SW 1271 (cell line): Measurements from ENCODE around the gene DPP9.

Source experiments
- DNase-seq, 2 experiments: peaks; one replicate each; lab custom pipeline; 2025; lab: John Stamatoyannopoulos, UW

The DPP9 gene

DNA sequence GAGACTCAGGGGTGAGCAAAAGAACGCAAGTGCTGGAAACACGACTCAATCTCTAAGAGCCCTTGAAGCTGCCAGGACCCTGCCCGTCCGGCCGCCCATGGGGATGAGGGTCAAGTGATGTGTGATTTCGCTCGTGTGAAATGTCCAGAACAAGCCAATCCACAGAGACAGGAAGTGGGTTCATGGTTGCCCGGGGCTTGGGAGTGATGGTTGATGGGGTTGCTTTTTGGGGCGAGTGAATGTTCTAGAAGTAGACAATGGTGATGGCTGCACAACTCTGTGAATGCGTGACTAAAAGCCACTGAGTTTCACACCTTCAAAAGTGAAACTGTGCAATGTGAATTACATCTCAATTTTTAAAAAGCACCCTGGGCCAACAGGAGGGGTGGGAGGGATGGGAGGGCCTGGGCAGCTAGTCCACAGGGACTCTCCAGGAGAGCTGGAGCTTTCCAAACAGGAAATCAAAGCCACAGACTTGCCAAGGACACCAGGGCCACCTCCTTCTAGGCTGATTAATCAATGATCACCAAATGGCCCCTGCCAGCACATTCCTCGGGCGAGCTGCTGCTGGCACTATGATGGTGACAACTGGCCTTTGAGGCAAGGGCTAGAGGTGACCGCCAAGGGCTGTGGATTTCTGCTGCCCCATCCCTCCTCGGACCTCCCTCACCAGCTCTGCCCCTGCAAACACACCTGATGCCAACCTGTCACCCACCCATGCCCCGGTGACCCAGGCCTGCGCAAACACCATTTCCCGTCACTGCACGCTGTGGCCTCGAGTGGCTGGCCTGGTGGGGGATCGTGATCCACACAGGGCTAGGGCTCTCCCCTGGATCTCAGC is 14.0 kb downstream of the DPP9 start:
- DNase-seq: no peak

DNA sequence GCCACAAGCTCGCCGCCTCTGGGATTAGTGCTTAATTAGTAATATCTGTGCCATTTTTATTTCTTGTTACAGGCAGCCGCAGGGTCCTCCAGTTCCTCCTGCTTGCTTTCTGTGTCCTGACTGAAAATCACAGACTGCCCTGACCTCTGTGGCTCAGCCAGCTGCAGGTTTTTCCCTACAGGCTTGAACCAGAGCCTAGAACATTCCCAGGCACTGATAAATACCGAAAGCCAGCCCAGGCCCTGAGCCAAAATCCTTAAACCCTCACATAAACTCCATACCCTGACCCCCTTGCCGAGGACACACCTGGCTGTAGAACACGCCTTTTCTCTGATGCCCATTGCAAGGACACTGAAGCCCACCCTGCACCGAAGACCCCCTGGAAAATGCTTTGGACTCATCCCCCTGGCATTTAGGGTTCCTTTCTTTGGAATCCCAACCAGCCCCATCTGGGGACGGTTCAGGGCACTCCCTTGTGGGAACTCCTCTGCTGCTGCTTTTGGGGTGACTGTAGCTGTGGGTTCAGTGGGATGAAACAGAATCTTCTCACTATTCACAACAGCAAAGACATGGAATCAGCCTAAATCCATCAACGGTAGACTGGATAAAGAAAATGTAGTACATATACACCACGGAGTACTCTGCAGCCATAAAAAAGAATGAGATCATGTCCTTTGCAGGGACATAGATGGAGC is 15.5 kb downstream of the DPP9 start:
- no peak for DNase-seq

DNA sequence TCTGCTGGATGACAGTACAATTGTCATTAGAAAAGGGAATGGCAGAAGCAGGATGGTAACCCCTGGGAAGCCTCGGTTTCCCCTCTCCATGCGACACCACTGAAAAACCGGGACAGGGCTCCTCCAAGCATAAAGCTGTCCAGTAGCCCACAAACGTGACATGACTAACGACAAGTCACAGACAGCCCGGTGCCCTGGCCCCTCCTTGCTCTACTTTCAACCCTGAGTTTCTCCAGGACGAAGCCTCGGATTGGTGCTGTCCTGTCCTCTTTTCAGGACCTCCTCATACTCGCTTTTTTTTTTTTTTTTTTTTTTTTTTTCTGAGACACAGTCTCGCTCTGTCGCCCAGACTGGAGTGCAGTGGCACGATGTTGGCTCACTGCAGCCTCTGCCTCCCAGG is 16.3 kb downstream of the DPP9 start:
- no peak for DNase-seq

DNA sequence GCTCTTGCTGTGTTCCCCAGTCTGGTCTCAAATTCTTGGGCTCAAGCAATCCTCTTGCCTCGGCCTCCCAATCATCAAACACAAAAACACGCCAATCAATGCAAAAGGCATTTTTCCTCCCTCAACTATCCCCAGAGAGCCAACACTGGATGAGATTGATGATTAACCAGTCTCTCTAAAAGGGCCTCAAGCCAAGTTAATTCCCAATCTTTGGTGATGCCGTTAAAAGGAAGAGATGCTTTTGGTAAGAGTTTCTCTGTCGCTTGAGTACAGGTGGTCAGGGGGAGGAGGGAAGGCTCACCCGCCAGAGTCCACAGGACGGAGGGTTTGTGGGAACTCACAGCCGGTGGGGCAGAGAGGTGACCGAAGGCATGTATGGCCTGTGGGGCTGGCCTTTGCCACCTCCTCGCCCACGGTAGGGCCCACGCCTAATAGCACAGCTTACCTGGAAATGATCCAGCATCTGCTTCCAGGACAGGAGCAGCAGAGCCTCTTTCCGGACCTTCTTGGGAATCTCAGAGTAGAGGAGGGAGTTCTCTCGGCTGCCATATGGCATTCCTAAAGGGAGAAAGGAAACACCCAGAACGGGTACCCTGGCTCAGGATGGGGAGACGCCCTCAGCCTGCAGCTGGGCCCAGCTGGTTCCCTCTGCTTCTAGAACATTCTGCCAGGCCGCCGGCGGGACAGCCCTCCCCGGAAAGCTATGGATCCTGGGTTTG is 18.1 kb downstream of the DPP9 start:
- no peak for DNase-seq

DNA sequence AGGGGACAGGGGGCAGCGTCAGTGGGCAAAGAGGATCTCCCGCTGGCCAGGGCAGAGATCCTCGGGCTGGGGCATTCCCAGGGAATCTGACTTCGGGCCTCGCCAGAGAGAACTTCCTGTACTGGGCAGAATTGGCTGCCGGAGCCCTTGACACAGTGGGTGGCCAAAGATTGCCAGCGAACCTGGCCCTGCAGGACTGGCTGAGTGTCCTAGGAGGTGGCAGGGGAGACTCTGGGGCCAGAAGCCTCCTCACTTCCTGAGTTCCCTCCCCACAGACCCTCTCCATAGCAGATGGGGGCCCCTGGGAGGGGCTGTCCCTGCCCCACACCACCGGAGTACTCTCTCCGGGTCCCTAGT is 19.3 kb downstream of the DPP9 start:
- DNase-seq: no peak

DNA sequence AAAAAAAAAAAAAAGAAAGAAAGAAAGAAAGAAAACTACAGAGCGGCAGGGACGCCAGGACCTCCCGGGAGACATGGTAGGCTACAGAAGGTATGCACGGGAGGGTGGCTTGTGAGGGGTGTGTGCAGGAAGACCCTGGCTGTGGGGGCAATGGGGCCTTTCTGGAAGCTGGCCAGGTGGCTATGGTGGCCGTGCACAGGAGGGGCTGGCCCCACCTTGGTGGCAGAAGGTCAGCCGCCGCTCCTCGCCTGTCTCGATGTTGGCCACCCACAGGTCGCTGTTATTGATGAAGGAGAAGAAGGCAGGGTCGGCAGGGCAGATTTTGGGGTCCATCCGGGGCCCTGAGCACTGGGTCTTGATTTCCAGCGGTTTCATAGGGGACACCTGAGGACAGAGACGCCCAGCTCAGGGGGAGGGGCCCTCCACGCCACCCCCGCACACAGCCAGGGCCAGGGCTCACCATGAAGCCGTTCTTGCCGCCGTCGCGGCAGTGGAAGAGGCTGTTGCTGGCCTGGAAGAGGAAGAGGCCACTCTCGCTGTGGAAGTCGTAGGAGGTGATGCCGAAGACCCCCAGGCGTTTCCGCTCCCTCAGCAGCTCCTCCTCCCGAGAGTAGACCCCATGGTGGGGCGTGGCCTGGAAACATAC is 19.8 kb downstream of the DPP9 start:
- no peak for DNase-seq

DNA sequence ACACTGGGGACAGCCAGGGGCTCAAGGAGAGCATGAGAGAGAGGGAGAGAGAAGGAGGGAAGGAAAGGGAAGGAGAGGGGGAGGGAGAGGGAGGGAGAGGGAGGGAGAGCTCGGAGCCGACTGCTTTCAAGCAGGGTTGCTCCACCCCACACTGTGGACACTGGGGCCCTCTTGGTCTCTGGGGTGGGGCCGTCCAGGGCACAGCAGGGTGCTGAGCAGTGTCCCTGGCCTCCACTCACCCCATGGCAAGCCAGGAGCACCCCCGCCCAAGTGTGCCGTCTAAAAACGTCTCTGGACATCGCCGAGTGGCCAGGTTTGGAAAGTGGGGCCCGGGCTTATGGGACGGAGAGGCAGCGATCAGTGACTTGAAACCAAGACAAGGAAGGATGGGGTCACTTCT is 20.9 kb downstream of the DPP9 start:
- no peak for DNase-seq

DNA sequence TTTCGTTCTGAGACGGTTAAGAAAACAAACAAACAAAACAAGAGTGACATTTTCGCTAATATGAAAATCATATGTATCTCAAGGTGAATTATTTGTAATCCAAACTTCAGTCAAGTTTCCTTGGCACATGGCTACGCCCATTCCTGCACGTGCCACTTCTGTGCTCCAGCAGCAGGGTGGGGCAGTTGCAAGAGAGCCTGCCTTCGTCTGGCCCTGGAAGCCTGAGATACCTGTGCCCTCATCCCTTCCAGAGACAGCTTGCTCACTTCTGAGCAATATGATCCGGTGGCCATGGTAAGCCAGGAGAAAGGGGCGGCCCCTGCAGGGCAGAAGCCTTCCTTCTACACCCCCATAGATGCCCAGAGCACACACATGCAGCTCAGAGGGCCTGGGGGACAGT is 22.1 kb downstream of the DPP9 start:
- DNase-seq: no peak

DNA sequence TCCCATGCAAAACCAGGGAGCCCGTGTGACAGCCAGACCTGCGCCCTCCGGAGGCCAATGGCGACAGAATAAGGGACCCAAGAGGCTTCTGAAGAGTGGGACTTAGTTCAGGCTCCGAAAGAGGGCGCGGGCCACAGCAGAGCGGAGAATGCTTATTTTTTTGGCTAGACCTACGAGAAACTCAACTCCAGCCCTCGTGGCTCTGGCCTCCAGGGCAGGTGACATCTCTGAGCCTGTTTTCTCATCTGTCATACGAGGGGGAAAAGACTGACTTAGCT is 23.0 kb downstream of the DPP9 start:
- no peak for DNase-seq

DNA sequence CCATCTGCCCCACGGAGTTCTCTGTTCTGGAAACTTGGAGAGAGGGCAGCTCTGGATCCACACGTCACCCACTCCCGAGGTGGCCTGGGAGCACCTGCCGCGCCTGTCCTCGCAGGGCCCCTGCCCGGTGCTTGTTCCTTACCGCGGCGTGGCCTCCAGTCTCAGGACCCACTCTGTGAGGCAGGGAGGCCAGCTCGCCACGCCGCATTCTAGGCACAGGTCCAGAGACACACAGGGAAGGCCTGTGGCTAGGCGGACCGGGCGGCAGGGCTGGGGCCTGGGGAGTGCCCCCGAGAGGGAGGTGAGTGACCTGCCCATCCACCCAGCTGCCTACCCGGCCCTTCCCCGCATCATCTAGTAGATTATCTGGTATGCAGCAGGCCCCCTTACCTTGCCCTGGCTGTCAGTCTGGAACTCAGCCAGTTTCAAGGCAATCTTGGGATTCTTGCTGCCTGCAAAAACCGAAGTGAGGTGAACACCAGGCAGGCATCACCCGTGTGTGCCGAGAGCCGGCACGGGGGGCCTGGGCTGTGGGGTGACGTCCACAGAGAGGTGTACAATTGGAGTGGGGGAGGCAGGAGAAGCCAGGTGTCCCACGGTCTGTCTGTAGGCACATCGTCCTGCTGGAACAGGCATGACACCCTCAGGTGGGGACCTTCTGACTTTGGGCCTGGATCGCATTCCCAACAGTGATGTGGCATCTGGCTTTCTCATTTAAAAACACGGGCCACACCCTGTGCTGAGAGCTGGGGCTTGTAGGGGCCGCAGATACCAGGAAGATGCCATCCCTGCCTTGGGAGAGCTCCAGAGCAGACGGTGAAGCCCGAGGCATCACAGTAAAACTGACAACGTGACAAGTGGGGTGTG is 23.6 kb downstream of the DPP9 start:
- DNase-seq: no peak

DNA sequence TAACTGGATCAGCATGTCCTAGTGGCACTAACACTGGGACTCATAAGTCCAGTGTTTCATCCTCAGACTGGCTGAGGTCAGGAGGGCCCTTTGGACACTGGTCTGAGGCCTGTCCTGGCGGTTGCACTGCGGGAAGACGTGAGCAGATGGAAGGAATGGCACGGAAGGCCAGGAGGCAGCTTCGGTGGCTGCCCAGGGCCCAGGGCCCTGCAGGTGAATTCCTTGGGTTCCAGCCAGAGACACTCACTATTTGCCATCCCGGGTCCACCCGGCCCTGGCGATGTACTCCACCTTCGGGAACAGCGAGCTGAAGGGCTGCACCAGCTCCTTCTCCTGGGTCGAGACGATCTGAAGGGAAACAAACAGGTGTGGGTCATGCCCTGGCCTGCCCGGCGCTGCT is 26.3 kb downstream of the DPP9 start:
- DNase-seq: no peak

DNA sequence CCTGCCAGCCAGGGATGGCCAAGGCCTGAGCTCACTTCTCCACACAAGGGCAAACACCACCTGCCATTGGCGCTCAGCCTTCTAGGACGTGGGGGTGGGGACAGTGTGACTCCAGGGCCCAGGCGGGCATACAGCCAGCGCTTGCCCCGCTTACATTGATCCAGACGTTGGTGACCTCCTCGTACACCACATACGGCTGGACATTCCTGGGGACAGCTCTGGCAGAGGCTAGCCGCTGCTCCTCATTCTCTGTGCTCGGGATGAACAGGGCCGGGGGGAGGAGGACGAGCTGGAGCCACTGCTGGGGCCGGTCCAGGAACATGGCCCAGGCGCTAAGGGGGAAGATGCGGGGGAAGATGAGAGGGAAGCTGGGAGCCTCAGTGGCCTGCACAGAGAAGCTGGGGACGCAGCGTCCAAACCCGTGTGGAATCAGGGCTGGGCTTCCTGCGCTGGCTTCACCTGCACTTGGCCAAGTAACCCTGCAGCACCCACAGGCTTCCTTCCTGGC is 28.4 kb downstream of the DPP9 start:
- DNase-seq: no peak

DNA sequence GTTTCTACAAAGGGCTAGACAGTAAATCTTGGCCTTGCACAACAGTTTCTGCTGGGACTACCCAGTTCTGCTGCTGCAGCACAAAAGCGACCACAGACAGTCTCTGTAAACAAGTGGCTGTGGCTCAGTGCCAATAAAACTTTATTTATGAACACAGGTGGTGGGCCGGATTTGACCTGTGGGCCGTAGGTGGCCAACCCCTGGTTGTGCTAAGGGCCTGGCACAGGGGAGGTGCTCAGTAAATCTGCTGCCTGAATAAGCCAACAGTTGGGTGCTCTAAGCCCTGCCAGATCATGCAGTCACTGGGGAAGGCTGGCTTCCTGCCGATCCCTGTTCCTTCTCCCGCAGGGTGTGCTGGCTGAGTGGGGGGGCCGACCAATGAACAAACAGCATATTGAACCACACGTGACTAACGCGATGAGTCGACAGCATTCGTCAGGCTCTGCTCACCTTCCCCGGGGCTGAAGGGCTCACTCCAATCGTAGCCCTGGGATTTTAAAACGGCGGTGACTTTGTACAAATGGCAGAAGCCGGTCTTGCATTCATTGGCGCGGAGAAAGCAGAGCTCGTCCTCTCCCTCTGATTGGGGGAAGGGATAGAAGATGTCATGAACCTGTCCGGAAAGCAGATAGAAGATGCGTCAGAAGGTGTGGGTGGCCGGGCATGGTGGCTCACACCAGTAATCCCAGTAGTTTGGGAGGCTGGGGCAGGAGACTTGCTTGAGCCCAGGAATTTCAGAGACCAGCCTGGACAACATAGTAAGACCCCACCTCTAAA is 29.2 kb downstream of the DPP9 start:
- peak; percentile 59 to 68 for DNase-seq

DNA sequence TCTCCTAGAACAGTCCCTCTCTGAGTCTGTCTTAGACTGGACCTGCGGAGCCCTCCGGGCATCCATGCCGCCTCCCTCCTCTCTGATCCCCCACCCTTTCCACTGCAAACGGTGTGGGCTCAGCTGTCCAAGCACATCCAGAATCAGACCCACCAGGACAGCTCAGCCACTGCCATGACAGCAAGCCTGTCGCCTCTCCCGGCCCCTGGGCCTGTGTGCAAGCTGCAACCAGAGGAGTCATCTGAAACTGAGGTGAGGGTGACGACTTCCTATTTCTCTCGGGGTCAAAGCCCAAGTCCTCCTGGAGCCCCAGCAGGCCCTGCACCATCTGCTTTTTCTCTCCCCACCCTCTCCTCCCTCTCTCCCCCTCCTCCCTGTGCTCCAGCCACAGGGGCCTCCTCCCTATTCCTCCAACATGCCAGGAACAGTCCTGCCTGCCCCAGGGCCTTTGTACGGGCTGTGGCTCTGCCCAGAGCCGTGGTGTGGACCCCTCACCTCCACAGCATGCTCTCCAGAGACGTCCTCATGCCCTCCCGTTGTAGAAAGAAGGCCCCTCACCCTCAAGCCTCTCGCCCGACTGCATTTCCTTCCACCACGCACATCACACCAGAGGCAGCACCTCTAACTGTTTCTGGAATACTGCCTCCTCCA is 30.0 kb downstream of the DPP9 start:
- DNase-seq: no peak

DNA sequence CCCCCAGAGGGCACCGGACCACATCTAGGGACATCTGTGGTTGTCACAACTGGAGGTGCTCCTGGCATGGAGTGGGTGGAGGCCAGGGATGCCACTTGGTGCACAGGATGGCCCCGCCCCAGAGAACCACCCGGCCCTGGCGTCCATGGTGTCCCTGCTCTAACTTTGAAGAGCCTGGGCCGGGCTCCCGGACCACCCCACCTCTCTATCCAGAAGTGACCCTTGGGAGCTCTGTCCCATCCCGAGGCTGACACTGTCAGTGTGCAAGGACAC is 30.6 kb downstream of the DPP9 start:
- no peak for DNase-seq

DNA sequence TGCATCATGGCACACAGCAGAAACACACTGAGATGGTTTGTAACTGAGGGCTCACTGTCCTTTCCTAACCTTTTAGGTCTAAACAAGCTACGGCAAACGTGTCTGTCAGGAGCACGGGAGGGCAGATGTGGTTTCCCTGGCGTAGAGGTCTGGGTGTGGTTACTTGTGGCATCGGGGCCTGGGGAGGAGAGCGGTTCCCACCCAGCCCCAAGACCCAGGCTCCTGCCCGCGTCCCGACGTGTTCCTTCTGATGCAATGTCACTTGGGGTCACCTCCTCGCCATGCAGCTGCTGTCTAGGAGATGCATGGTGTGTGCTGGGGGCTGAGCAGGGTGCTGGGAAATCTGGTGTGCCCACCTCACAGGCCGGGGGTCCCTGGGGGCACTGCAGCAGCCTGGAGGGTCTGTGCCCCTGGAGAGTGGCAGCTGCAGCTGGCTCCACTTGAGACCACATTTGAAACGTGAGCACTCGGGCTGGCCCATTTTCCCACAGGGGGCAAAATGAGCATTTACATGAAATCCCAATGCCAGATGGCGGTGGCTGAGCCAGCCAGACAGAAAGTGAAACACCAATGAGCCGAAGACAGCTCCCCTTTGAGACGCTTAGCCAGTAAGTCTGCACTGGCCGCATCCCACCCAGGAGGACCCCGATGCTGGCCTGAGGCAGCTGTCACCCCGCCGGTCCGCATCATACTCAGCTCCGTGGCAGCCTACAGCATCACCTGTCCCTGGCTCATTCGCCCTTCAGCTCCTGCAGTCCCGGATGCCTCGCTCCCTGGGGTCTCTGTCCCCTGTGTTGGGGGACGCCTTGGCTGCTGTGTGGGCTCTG is 31.2 kb downstream of the DPP9 start:
- no peak for DNase-seq

DNA sequence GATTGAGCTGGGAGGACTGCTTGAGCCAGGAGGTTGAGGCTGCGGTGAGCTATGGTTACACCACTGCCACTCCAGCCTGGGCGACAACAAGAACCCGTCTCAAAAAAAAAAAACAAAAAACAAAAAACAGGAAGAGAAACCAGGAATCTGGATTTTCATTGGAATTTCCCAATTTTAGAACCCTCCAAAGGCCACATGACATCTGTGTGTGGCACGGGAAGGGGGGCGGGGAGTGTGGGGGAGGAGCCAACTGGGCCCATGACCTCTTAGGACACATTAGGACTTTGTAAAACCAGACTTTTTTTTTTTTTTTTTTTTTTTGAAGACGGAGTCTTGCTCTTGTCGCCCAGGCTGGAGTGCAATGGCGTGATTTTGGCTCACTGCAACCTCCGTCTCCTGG is 32.3 kb downstream of the DPP9 start:
- no peak for DNase-seq

DNA sequence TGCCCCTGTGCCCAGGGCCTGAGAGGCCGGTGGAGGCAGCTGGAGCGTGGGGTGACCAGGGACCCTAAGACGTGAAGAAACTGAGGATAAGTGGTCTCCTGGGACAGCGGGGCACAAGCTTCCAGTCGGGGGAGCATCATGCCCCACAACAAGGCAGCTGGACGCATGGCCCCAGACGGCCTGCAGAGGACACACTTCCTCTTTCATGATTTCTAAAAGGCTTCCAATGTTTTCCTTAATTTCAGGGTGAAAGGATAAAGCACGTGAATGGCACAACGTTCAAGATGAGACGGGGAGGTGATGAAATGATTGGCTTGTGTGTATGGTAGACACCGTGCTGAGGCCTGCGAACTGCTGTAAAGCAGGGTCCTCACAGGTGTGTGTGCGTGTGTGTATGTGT is 33.3 kb downstream of the DPP9 start:
- no peak for DNase-seq

DNA sequence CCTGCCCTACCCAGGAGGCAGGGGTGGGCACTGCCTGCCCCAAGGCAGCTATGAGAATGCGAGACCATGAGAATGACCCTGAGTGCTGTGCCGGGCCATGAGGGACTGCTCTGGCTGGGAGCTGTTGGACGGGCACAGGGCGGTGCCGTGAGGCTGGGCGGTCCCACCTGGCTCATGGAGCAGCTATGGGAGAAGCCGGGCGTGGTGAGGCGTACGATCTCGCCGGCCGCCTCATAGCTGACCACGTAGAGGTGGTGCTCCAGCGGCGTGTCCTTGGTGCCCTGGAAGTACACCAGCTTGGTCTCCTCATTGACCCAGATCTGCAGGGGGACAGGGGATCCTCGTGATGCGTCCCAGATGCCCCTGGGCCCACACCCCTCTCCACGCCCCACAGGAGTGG is 34.2 kb downstream of the DPP9 start:
- DNase-seq: no peak

DNA sequence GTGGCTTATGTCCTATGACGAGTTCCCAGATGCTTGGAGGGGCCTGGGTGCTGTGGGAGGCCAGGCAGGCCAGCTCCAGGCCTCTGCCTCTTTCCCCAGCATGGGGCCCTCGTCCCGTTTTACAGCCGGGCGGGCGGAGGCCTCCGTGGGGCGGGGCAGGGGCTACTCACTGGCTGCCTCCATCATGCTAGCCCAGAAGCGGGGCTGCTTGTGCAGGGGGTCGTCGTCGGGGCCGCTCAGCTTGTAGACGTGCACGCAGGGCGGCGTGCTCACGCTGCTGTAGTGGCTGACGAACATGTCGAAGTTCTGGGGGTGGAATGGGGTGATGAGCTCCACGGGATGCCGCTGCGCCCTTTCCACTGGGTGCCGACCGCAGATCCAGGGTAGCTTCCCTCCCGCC is 35.1 kb downstream of the DPP9 start:
- no peak for DNase-seq
